ENCODE data around the gene EYA3.

The EYA3 gene

GRCh38 chr1:28088168-28088961 is at the start of gene EYA3:
TSS of gene EYA3 (minus strand) at chr1:28088610. CDS start at chr1:28058026, 30,584 bp downstream.
- no peak for FAIRE-seq

- no peak for FAIRE-seq
These were observed 48.7 kb upstream of the EYA3 start for GRCh38 chr1:28136922-28137613.

GRCh38 chr1:28136169-28136921 is 47.9 kb upstream of the EYA3 start:
- no peak for FAIRE-seq

- FAIRE-seq, result no peak
These were observed 47.2 kb upstream of the EYA3 start for GRCh38 chr1:28135371-28136168.

GRCh38 chr1:28134651-28135207 is 46.3 kb upstream of the EYA3 start:
- no peak for FAIRE-seq

GRCh38 chr1:28132171-28133167 is 44.1 kb upstream of the EYA3 start:
- FAIRE-seq, result no peak

GRCh38 chr1:28130901-28131300 is 42.5 kb upstream of the EYA3 start:
- FAIRE-seq, result no peak

GRCh38 chr1:28129150-28129549 is 40.7 kb upstream of the EYA3 start:
- no peak for FAIRE-seq

- no peak for FAIRE-seq
These were observed 39.3 kb upstream of the EYA3 start for GRCh38 chr1:28127617-28128257.

GRCh38 chr1:28126783-28127490 is 38.5 kb upstream of the EYA3 start:
- no peak for FAIRE-seq

- FAIRE-seq, result no peak
These were observed 37.8 kb upstream of the EYA3 start for GRCh38 chr1:28126212-28126611.

GRCh38 chr1:28123461-28123961 is 35.1 kb upstream of the EYA3 start:
- FAIRE-seq, result no peak

- FAIRE-seq, result no peak
These were observed 33.8 kb upstream of the EYA3 start for GRCh38 chr1:28122183-28122582.

GRCh38 chr1:28119556-28119955 is 31.1 kb upstream of the EYA3 start:
- FAIRE-seq, result no peak

GRCh38 chr1:28118640-28119307 is 30.4 kb upstream of the EYA3 start:
- FAIRE-seq, result no peak

- no peak for FAIRE-seq
These were observed 26.9 kb upstream of the EYA3 start for GRCh38 chr1:28115267-28115666.

GRCh38 chr1:28114844-28115243 is 26.4 kb upstream of the EYA3 start:
- FAIRE-seq, result no peak

- FAIRE-seq, result no peak
These were observed 24.8 kb upstream of the EYA3 start for GRCh38 chr1:28113242-28113572.
